GM19193 (cell line): Measurements from ENCODE around the gene TRMT61A.

ENCODE experiments used
- POLR2A ChIP-seq: IDR thresholded peaks from 4 replicates; pipeline ENCODE4 v1.6.1; 2011; ENCODE audit not compliant: insufficient read depth, insufficient read length; ENCODE audit errors: extremely low read depth

The TRMT61A gene

GRCh38 chr14:103545219-103545914 lies 16.4 kb downstream of the TRMT61A start:
- TF ChIP-seq POLR2A: no peak

- TF ChIP-seq POLR2A: no peak
Measured at GRCh38 chr14:103545915-103546651, 17.1 kb downstream of the TRMT61A start.

DNA sequence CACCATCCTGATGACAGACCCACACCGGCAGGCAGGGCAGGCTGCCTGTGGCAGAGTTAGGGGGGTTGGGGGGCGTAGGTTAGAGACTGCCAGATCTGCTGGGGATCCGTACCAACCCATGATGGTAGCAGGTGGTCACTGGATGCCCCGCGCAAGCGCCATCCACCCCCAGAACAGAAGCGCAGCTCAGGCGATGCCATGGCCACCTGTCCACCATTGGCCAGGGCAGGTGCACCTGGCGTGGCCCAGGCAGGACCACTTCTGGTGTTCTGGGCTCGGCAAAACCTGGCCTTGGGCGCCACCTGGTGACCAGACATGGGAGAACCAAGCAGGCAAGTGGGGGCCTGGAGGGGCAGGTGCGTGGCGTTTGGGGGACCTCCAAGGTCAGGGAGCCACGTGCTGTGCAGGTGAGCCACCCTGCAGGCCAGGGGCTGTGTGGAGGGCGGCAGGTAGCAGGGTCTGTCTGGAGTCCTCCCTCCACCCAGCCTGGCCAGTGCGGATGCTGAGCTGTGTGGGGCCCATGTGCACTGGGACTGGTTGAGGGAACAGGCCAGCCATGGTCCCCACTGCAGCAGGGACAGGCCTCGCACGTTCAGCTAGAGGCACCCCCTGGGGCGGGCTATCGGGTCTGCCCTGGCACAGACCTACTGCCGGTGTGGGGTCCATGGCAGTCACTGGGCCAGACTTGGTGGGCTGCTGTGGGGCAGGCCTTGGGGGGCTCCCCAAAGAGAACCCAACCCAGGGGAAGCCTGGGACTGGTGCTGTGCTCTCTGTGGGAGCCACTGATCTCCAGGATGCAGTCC lies 17.9 kb downstream of the TRMT61A start:
- no peak for TF ChIP-seq POLR2A

- no peak for TF ChIP-seq POLR2A
Measured at GRCh38 chr14:103547455-103547940, 18.5 kb downstream of the TRMT61A start.

- TF ChIP-seq POLR2A: no peak
Measured at GRCh38 chr14:103547941-103548462, 19.0 kb downstream of the TRMT61A start.

GRCh38 chr14:103548463-103549351 lies 19.7 kb downstream of the TRMT61A start:
- no peak for TF ChIP-seq POLR2A

- no peak for TF ChIP-seq POLR2A
Measured at GRCh38 chr14:103549361-103550311, 20.6 kb downstream of the TRMT61A start.

DNA sequence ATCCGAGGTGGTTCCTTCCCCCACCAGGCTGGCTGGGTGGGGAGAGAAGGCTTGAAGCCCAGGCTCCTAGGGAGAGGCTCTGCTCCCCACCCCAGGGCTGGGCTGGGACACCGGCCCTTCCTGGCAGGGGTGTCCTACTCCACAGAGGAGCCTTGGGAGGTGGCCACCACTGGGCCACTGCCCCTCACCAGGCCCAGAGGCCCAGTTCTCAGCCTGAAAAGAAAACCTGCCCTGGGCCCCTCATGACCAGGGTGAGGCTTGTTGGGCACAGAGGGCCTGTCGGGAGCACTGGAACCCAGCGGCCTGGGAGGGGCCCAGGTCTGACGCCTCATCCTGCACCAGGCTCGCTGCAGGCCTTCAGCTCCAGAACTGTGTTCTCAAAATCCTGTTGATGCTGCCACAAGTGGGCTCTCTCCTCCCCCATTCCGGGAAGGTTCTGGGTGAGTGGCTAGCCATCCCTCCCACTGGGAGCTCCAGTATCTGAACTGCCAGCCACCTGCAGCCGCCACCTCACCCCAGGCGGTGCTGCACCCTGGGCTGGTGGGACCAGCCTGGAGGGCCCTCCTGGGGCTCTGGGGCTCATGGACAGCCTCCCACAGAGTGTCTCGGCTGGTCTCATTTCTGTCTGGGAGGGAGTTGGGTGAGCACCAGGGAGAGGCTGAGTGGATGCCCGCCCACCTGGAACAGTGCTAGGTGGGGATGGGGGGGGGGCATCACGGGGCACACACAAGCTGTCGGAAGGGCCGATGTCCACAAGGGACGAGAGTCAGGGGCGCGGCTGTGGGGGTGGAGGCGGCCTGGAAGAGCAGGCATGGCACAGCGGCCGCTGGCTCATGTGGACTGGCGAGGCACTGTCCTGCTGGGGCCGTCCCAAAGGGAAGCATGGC lies 21.7 kb downstream of the TRMT61A start:
- TF ChIP-seq POLR2A: no peak

GRCh38 chr14:103551338-103551762 lies 22.4 kb downstream of the TRMT61A start:
- no peak for TF ChIP-seq POLR2A

GRCh38 chr14:103552011-103552845 lies 23.2 kb downstream of the TRMT61A start:
- no peak for TF ChIP-seq POLR2A

DNA sequence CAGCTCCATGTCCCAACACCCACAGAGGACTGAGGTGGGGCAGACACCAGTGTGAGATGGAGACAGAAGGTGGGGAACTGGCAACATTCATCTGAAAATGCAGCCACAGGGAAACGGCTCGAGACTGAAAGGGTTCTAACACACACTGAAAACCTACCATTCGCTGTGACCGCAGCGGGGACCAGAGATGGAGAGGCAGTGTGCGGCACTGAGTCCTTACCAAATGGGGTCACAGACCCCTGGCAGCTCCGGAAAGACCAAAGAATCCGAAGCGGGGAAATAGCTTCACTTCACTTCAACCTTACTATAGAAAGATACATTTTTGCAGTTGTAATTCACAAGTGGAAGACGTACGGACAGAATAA lies 23.8 kb downstream of the TRMT61A start:
- TF ChIP-seq POLR2A: no peak

DNA sequence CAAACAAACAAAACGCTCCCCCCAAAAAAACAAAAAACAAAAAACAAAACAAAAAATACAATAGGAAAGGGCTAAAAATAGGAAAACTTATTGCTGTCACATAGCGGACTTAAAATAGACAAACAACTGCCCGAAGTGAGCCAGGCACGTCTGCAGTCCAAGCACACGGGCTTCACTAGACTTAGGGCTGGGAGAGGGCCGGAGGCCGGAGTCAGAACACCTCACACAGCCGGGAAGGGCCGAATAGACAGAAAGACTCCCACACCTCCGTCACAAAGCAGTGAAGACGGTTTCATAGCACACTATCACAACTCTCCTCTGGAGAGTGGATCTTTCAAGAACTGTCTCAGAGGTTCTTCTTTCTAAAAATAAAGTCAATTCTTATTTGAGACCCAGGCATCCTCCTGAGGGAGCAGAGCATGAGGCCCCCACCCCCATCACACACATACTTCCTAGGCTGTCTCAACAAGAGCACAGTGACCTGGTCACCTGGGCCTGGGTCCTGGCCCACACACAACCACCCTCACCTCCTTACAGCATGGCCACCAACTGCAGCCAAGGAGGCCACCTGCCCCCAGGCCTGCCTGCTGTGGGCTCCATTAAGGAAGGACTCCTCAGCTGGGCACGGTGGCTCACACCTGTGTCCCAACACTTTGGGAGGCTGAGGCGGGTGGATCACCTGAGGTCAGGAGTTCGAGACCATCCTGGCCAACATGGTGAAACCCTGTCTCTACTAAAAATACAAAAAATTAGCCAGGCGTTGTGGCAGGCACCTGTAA lies 26.8 kb downstream of the TRMT61A start:
- no peak for TF ChIP-seq POLR2A
